GM18951 (cell line): ENCODE measurements around the gene TNIP3.

Experiments
- POLR2A ChIP-seq: IDR thresholded peaks from 4 replicates; pipeline ENCODE4 v1.6.1; 2011; ENCODE audit warnings: mild to moderate bottlenecking; ENCODE audit not compliant: insufficient read length, insufficient read depth; ENCODE audit errors: extremely low read depth
- in situ Hi-C: fragments of 300-500 bp; cut with MboI; formaldehyde crosslinking; loops from one replicate; pipeline ENCODE4 v1.12.0; 2022; ENCODE audit warnings: low sequenced_read_pairs, mixed read lengths, inconsistent platforms; ENCODE audit not compliant: unreplicated experiment

TNIP3 gene

DNA sequence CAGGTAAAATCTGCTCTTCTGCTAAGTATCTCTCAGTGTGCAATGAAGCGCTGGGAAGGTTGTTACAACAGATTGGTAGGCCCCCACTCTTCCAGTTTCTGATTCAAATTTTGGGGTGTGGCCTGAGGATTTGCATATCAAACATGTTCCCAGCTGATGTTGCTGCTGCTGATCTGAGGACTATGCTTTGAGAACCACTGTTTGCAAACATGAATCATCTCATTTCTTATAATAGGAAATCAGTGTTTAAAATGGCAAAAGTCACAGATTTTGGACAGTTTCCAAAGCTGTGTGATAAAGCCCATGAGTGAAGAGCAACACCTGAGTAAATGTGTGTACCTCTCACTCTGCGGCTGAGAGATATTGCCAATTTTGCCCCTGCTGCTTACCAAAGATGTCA lies 55.6 kb downstream of the TNIP3 start:
- in situ Hi-C loops = no loop called here
- no peak for TF ChIP-seq POLR2A

DNA sequence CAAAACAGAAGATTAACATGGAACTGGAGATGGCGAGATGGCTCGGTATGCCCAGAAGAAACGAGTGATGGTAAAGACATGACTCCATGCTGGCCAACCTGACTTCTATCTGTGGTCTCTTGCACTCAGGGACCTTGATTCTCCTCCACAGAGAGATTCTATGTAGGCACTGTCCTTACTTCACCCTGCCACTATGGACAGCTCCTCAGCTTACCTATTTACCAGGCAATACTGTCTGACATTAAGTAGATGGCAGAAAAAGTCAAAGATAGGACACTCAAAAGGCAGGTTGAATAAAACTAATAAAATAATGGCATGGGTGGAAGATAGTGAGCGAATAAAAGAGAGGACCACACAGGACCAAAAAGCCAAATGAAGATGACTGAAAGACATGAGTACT lies 56.6 kb downstream of the TNIP3 start:
- in situ Hi-C loops = no loop called here
- TF ChIP-seq POLR2A = no peak

DNA sequence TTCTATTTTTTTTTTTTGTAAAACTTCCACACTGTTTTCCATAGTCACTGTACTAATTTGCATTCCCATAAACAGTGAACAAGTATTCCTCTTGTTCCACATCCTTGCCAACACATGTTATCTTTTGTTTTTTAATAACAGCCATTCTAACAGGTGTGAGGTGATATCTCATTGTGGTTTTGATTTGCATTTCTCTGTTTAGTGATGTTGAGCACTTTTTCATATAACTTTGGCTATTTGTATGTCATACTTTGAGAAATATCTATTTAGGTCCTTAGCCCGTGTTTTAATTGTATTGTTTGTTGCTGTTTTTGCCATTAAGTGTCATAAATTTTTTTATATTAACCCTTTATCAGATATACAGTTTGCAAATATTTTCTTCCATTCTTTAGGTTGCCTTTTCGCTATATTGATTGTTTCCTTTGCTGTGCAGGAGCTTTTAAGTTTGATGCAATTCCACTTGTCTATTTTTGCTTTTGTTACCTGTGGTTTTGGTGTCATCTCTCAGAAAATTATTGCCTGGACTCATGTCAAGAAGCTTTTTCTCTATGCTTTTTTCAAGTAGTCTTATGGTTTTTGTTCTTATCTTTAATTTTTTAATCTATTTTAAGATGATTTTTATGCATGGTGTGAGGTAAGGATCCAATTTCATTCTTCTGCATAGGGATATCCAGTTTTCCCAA lies 63.9 kb downstream of the TNIP3 start:
- in situ Hi-C loops = no loop called here
- TF ChIP-seq POLR2A = no peak

DNA sequence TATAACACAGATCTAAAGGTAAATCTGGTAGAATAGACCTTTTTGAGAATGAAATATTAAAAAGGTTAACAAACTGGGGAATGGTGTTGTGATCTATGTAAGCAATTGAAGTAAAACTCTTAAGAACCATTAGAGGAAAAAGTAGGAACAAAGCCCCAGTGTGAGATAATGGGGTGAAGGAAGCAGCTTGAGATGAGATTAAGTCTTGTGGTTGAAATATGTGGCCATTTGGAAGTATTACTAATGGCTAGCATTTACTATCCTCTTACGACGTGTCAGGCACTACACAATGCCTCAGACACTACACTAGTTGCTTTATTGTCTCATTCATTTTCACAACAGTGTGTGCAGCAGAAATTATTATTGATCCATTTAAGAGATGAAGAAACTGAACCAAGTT lies 65.9 kb downstream of the TNIP3 start:
- in situ Hi-C loops = loop anchor here (25.0 kb wide), 1 partner anchor 936 kb away; no protein-coding TSS in a partner anchor
- TF ChIP-seq POLR2A = no peak

DNA sequence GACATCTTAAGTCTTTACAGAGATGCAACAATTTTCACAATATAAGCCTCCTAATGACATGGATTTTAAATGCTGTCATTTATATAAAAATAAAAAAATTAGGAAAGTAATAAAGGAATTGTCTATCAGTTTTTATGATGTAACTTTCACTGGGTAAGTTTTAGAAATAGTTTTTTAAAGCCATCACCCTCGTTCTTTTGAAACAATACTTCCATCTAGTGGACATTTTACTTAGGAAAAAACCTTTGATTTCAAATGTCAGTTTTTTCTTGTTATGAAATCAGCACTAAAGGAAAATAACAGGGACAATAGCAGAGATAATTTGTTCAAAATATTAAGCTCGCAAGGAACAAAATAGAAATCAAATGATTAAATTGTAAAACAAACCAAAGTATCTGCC lies 67.5 kb downstream of the TNIP3 start:
- in situ Hi-C loops = loop anchor here (25.0 kb wide), 1 partner anchor 934 kb away; no protein-coding TSS in a partner anchor
- TF ChIP-seq POLR2A = no peak

DNA sequence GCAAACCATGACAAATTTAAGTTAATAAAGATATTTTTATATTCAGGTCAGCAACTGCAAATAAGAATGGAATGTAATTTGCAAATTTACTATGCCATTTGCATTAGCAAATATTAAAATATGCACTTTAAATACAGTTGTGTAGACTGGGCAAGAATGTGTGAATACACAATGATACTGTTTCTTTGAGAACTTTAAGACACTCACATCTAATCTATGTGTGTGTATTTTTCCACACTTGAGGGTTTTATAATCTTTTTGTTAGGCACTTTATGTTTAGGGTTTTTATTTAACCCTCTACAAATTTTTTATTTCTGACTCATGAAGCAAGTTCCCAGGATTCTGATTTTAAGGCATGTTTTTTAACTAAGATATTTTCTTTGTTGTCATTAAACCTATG lies 67.9 kb downstream of the TNIP3 start:
- in situ Hi-C loops = loop anchor here (25.0 kb wide), 1 partner anchor 934 kb away; no protein-coding TSS in a partner anchor

DNA sequence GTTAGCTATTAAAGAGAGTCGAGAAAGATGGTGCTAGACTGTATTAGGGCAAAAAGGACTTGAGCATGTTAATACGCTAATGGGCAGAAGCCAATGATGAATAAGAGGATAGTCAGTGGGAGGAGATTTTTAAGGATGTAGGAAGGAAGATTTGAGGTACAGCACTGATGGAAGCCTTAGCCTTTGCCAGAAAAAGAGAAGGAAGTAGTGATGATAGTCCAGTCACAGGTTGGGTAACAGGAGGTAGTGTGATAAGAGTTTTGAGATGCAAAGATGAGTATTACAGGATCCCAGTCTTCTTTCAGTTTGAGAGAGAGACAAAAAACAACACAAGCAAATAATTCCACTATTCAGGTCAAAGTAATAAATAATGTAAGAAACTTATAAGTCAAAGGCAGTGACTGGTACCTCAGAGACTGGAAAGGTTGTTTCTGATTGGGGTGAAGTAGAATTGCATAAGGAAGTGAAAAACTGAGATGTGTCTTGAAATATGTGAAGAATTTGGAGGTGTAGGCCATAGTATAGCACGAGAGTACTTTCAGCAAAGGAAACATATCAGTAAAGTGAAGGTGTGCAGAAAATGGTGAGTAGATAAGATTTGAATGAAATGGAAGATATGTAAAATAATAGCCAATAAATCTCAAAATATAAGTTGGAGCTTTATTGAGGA lies 69.7 kb downstream of the TNIP3 start:
- in situ Hi-C loops = loop anchor here (25.0 kb wide), 1 partner anchor 932 kb away; no protein-coding TSS in a partner anchor
- no peak for TF ChIP-seq POLR2A

More for the DNA sequence above, 67.9 kb downstream of the TNIP3 start:
- TF ChIP-seq POLR2A = no peak

DNA sequence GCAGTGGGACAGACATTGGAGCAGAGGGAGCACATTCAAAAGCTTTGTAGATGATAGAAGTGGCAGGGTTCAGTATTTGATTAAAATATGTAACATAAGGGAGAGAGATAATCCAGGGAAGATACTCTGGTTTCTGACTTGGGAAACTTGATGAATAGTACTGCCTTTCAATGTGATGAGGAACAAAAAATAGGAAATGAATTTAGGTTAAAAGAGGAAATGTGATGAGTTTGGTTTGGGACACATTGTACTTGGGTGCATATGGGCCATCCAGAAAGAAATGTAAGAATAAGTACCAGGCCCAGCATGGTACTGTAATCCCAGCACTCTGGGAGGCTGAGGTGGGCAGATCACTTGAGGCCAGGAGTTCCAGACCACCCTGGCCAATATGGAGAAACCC lies 70.9 kb downstream of the TNIP3 start:
- in situ Hi-C loops = loop anchor here (25.0 kb wide), 1 partner anchor 931 kb away; no protein-coding TSS in a partner anchor
- no peak for TF ChIP-seq POLR2A

DNA sequence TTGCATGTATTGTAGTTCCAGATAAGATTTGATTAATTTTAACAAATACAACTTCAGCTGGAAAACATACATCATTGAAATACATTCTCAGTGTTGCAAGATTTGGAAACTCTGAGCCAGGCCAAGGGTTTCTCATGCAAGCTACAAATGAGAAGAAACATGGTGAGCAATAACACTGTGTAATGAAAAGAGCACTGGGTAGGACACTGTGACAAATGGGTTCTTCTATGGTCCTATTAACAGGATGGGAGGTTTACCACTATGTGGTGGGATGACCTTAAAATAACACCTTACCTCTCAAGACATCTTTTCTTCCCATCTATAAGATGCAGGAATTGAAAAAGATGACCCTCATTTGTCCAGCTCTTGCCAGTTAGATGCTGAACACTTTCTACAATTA lies 72.2 kb downstream of the TNIP3 start:
- in situ Hi-C loops = loop anchor here (25.0 kb wide), 1 partner anchor 930 kb away; no protein-coding TSS in a partner anchor
- TF ChIP-seq POLR2A = no peak

DNA sequence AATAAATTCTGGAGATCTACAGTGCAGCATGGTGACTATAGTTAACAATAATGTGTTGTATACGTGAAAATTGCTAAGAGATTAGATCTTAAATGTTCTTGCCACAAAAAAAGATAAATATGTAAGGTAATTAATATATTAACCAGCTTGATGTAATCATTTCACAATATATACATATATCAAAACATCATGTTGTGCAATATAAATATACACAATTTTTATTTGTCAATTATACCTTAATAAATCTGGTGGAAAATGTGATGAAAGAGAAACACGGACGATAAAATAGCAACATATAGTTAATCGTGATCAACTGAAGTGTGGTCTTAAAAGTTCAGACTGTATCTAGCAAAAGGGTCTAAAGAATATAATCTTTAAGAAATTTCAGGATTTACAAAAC lies 75.3 kb downstream of the TNIP3 start:
- in situ Hi-C loops = loop anchor here (25.0 kb wide), 1 partner anchor 927 kb away; no protein-coding TSS in a partner anchor
- TF ChIP-seq POLR2A = no peak
